ENCODE results near the gene PHAF1. TPM values are rescaled to one million over a fixed set of nuclear protein-coding genes. Genes with fewer than 3 reads are reported as not detected.

PHAF1 gene
- total and polyA plus RNA-seq, 2 of the 8 experiments (the other 6 are each of a cell fraction or from before 2014, with no cell fraction given) = 18.6 to 26.4 TPM

DNA sequence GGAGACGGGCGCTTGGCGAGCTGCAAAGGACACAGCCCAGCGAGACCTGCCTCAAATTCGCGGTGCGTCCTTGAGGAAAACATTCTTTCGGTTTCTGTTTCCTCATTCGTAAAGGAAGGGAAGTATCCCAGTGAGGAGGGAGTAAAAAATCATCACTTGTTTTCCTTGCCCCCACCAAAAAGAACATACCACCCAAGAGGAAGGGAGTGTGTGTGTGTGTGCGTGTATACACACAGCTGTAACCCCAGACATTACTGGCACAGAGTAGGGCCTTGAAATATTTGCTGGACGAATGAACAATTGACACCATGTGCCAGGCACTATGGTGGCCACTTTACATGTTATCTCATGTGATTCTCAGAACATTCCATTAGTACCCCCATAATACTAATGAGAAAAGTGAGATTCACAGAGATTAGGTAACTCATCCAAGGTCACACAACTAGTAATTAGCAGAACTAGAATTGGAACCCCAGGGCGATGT lies 76.0 kb downstream of the PHAF1 start:
- POLR2A ChIA-PET (ENCODE audit: partially characterized antibody) = interaction anchor here (0.6 to 4.0 kb wide), 10 partner anchors 12 to 252 kb away, joined by 3 to 19 read pairs (median 4); partner anchors contain the start of genes HSF4 and NOL3
- peak overlapping the region in 1 of 2 experiments; percentile 92; a peak in 2 of 4 replicates for H3K4me2 ChIP-seq (ENCODE audit: insufficient read depth in 1 of 2, low read depth in 2 of 2, low read length in 2 of 2)
- H3K4me3 ChIP-seq (ENCODE audit: extremely low read depth in 1 of 4, insufficient read depth in 2 of 4, low read depth in 3 of 4, low read length in 4 of 4) = no peak overlapping the region

More for the DNA sequence above, 76.0 kb downstream of the PHAF1 start:
- no peak overlapping the region for H3K14ac ChIP-seq (ENCODE audit: insufficient read length)
- no peak overlapping the region for H3K23ac ChIP-seq (ENCODE audit: insufficient read length)
- H4K20me1 ChIP-seq (replicated peaks in 1 of 2; ENCODE audit: control insufficient read depth in 1 of 2, insufficient read depth in 2 of 2, low read length in 2 of 2) = peaks cover 2 to 18% of the 10 kb centered on the region in 2 experiments
- H3K79me1 ChIP-seq (ENCODE audit: low read depth, low read length) = no peaks in the 10 kb centered on the region
- no peak overlapping the region for H4K5ac ChIP-seq (ENCODE audit: insufficient read length, low read depth, low read length)
- H2AK5ac ChIP-seq (ENCODE audit: low read depth, low read length) = no peak overlapping the region
- H4K91ac ChIP-seq (replicated peaks; ENCODE audit: insufficient read length, low read length) = no peak overlapping the region
- DNase-seq (ENCODE audit: low read depth in 1 of 2, low spot score in 2 of 2) = no peak
- peaks cover 13% of the 10 kb centered on the region; the same call in 1 of the 2 replicates for H3K23me2 ChIP-seq (ENCODE audit: low read depth, low read length)
- TF ChIP-seq RBBP5 (IDR thresholded peaks at IDR 0.05; ENCODE audit: borderline replicate concordance, low read depth, low read length) (peak; percentile 38; the same call in 1 of the 2 replicates), SRF (IDR thresholded peaks at IDR 0.05; ENCODE audit: low read depth, low read length) (no peak)
- no peak overlapping the region for H4K8ac ChIP-seq (ENCODE audit: extremely low read depth, insufficient read depth, low read length)
- no peak for FAIRE-seq
- no peak overlapping the region for H3K27ac ChIP-seq (ENCODE audit: low read depth, low read length)
- no peak overlapping the region for H3K56ac ChIP-seq (replicated peaks; ENCODE audit: insufficient read length, low read depth, low read length)
- H2BK20ac ChIP-seq (ENCODE audit: low read length) = no peak overlapping the region
- H2AFZ ChIP-seq (ENCODE audit: low read length) = no peak overlapping the region
- no peak overlapping the region for H2BK15ac ChIP-seq (ENCODE audit: low read length)
- no peak overlapping the region for H3K9ac ChIP-seq (replicated peaks in 1 of 4; ENCODE audit: extremely low read depth in 1 of 4, low read depth in 3 of 4, low read length in 3 of 4)
- peaks cover 0 to 17% (median 10%) of the 10 kb centered on the region in 4 experiments; a peak in 5 of 7 replicates for H3K4me1 ChIP-seq (replicated peaks in 1 of 4; ENCODE audit: control insufficient read depth in 3 of 4, insufficient read depth in 4 of 4, low read length in 3 of 4)
- no peak overlapping the region for H2BK12ac ChIP-seq (ENCODE audit: low read depth, low read length)
- peaks cover 8 to 32% (median 19%) of the 10 kb centered on the region in 4 experiments for H3K27me3 ChIP-seq (replicated peaks in 1 of 4; ENCODE audit: control insufficient read depth in 3 of 4, extremely low read depth in 1 of 4, insufficient read depth in 3 of 4, low read length in 3 of 4)
- CTCF ChIA-PET (ENCODE audit: partially characterized antibody) = interaction anchor here (0.6 to 9.3 kb wide), 29 partner anchors 9 to 290 kb away, joined by 3 to 151 read pairs (median 4); partner anchors contain the start of genes B3GNT9, CES3, ELMO3 and FBXL8
- H3K18ac ChIP-seq (ENCODE audit: extremely low read depth, low read length) = no peak overlapping the region
- H2BK120ac ChIP-seq (replicated peaks; ENCODE audit: low read depth, low read length) = no peak overlapping the region
- no peak overlapping the region; the same call in 1 of the 2 replicates for H2BK5ac ChIP-seq (ENCODE audit: low read depth, low read length)
- H3K9me3 ChIP-seq (ENCODE audit: insufficient read depth in 2 of 2, low read depth in 1 of 2, low read length in 1 of 2) = no peaks in the 10 kb centered on the region
- peak overlapping the region; percentile 48 for H3K4ac ChIP-seq (replicated peaks; ENCODE audit: insufficient read length, low read depth, low read length)
- WGBS, 2 experiments (ENCODE audit: extremely low coverage in 1 of 2, insufficient coverage in 1 of 2, insufficient read length in 1 of 2, insufficient replicate concordance in 2 of 2, low coverage in 1 of 2, low lambda C conversion rate in 2 of 2, missing lambda C conversion rate in 1 of 2) = 17% methylated on average over 12 of the region's 12 CpGs; no CpG with 5 or more reads in 1 of the 2 experiments
- no peaks in the 10 kb centered on the region; a peak in 1 of 8 replicates for H3K36me3 ChIP-seq (ENCODE audit: control insufficient read depth in 2 of 4, insufficient read depth in 4 of 4, low read length in 3 of 4)
- H3K79me2 ChIP-seq (ENCODE audit: control insufficient read depth in 1 of 2, insufficient read depth in 2 of 2, low read length in 2 of 2) = peaks cover 0 to 5% of the 10 kb centered on the region in 2 experiments; a peak in 1 of 4 replicates

Measured in H1 (cell line).